ENCODE results near the gene DSEL. TPM values are rescaled to one million over a fixed set of nuclear protein-coding genes. Genes with fewer than 3 reads are reported as not detected.

Gene DSEL
- total RNA-seq = 1.5 TPM

DNA sequence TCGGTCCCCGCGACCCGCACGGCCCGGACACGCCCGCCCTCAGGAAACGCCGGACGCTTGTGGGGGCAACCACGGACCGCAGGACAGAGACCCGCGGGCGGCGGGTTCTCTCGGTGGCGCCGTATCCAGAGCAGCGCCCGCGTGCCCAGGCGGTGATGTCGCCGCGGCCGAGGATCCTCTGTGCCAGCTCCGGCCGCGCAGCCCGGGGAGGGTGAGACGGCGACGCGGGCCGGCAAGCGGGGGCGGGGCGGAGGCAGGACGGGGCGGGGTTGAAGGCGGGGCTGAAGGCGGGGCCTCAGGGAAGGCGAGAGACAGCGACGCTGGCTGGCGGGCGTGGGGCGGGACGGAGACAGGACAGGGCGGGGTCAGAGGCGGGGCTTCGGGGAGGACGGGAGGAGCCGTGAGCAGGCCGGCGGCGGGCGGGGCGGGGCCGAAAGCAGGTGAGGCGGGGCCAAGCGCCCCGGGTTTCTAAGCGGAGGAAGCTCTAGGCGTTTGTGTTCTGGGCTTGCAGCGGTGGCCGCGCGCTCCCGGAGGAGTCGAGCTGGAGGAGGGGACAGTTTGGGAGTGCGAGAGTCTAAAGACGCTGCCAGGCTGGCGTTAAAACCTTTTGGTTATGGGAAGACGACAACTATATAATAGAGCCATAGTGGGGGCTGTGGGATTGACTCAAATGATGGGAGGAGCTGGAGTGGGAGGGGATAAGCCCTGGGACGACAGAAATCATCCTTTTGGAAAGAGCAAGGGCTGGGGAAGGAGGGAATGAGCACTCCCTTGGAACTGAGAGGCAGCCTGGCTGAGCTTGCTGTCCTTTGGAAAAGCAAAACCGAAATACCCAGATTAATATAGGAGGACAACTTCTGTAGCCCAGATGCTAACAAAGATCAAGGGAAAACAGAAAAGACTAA lies at the start of gene DSEL:
DSEL (minus strand) TSS at position 182 of the 905 bp plus-strand sequence. CDS start 2,112 bp downstream, outside the sequence.
- peak within 1 kb of the TSS; percentile 41 for H3K4me3 ChIP-seq (ENCODE audit: low read length)
- H3K27me3 ChIP-seq (ENCODE audit: insufficient read depth, low read length) = peaks cover 20% of the 10 kb centered on the region
- H3K9me3 ChIP-seq (ENCODE audit: low read depth, low read length) = no peaks in the 10 kb centered on the region
- H3K4me1 ChIP-seq (ENCODE audit: insufficient read depth, low read length) = peaks cover 14% of the 10 kb centered on the region

DNA sequence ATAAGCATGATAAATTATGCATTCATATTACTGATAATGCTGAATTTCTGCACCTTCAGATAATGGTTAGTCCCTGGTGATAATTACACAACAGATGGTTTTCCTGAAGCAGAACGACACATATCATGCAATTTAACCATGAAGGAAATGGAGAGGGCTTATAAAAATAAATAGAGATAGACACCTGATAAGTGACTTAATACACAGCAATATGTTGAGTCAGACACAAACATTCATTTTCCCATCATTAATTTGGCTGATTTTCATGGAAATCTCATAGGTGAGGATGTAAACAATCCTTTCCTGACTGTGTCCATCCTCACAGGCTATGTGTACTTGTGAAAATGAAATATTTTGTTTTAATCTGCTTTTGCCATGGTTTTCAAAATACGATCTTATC lies 36.9 kb upstream of the DSEL start:
- no peaks in the 10 kb centered on the region for H3K9me3 ChIP-seq (ENCODE audit: low read depth, low read length)
- no peak overlapping the region for H3K4me3 ChIP-seq (ENCODE audit: low read length)
- H3K27me3 ChIP-seq (ENCODE audit: insufficient read depth, low read length) = no peaks in the 10 kb centered on the region
- H3K4me1 ChIP-seq (ENCODE audit: insufficient read depth, low read length) = no peaks in the 10 kb centered on the region

DNA sequence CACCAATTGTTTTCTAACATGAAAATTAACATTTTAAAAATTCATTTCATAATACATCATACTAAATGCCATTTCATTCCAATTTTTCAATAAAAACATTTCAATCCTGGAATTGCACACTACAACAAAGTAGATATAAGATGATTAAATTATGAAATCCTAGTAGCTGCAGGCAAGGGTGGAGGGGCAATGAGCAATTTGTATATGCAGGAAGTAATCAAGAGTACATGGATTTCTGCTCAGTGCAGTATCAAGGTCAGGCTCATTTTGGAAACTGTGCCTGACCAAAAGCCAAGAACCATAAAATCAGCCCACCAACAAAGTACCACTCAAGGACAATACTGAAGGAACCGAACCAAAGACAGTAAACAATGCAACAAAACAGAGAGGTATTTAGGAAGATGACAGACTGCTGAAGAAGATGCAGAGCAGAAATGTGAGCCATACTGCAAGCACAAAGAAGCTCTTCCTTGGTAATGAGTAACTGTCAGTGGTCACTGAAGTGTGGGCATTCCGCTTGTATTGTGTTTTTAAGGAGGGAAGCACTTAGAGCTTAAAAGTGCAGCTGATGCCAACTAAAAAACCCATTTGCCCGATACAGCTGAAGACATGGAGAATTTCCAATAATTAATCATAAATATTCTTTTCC lies 34.5 kb upstream of the DSEL start:
- no peaks in the 10 kb centered on the region for H3K4me1 ChIP-seq (ENCODE audit: insufficient read depth, low read length)
- no peaks in the 10 kb centered on the region for H3K27me3 ChIP-seq (ENCODE audit: insufficient read depth, low read length)
- H3K4me3 ChIP-seq (ENCODE audit: low read length) = no peak overlapping the region
- H3K9me3 ChIP-seq (ENCODE audit: low read depth, low read length) = no peaks in the 10 kb centered on the region

DNA sequence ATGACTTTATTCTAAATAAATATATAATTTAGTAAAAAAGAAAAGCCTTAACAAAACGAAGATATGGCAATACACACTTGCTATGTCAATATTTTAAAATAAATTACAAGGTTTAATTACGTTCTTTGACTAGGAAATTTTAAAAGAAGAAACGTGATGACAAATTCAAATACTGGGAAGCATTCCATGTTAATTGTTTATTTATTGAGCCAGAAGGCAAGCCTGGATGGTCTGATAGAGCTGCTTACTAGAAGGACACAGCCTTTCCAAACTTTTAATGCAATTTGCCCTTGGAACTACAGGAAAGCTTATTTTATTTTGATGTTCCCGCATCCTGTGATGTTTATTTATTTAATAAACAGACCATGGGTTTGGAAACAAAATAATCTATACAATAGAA lies 33.4 kb upstream of the DSEL start:
- H3K27me3 ChIP-seq (ENCODE audit: insufficient read depth, low read length) = no peaks in the 10 kb centered on the region
- H3K4me3 ChIP-seq (ENCODE audit: low read length) = no peak overlapping the region
- no peaks in the 10 kb centered on the region for H3K4me1 ChIP-seq (ENCODE audit: insufficient read depth, low read length)
- H3K9me3 ChIP-seq (ENCODE audit: low read depth, low read length) = no peaks in the 10 kb centered on the region

DNA sequence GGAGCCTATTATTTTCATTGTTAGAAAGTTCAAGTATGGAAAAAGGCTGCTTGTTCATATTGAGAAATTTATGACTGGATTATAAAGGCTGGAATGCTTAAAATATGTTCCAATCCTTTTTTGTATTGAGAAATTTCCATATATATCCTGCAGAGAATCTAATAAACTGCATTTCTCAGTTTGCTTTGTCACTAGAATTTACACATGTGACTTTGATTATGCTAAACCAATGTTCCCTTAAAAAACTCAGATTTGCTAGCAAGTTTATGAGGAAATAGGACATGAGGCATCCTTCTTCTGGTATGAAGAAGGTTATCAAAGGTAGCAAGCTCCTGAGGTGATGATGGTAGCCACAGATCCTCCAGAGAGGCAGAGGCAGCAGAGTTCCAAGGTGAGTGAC lies 29.2 kb upstream of the DSEL start:
- H3K4me3 ChIP-seq (ENCODE audit: low read length) = no peak overlapping the region
- H3K27me3 ChIP-seq (ENCODE audit: insufficient read depth, low read length) = no peaks in the 10 kb centered on the region
- H3K9me3 ChIP-seq (ENCODE audit: low read depth, low read length) = no peaks in the 10 kb centered on the region
- no peaks in the 10 kb centered on the region for H3K4me1 ChIP-seq (ENCODE audit: insufficient read depth, low read length)

DNA sequence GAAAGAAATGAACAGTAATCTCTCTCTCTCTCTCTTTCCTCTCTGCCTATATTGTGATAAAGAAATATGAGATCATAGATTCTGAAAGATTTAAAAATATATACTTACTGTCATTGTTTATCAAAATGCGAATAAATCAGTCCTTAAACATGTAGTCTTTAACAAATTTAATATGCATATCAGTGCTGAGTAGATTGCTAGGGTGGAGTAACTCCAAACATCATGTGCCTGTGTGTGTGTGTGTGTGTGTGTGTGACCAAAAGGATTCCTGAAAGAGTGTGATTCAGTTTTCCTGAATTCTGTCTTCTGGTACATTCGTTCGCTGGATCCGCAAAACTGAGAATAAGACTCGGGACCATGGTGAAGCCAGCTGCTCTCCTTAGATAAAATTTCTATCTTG lies 24.0 kb upstream of the DSEL start:
- H3K4me1 ChIP-seq (ENCODE audit: insufficient read depth, low read length) = no peaks in the 10 kb centered on the region
- no peaks in the 10 kb centered on the region for H3K27me3 ChIP-seq (ENCODE audit: insufficient read depth, low read length)
- H3K4me3 ChIP-seq (ENCODE audit: low read length) = no peak overlapping the region
- no peaks in the 10 kb centered on the region for H3K9me3 ChIP-seq (ENCODE audit: low read depth, low read length)

DNA sequence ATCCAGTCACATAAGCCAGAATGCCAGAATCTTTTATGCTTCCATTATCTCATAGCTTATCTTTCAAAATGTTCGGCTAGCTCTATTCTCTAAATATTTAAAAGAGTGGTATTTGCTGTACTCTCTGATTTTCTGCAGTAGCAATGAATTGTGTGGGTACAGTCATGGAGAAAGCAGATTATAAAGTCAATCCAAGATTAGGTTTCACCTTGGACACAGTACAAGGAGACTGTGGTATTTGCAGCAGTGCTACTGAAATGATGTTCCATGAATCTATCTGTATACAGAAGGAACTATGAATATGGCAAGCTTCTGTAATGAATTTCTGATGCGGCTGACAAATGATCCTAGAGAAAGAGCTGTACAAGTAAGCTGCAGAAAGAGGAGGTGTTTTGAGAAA lies 15.4 kb upstream of the DSEL start:
- Histone ChIP-seq H3K9me3 (ENCODE audit: low read depth, low read length) (no peaks in the 10 kb centered on the region), H3K4me1 (ENCODE audit: insufficient read depth, low read length) (no peaks in the 10 kb centered on the region), H3K27me3 (ENCODE audit: insufficient read depth, low read length) (no peaks in the 10 kb centered on the region), H3K4me3 (ENCODE audit: low read length) (no peak overlapping the region)

DNA sequence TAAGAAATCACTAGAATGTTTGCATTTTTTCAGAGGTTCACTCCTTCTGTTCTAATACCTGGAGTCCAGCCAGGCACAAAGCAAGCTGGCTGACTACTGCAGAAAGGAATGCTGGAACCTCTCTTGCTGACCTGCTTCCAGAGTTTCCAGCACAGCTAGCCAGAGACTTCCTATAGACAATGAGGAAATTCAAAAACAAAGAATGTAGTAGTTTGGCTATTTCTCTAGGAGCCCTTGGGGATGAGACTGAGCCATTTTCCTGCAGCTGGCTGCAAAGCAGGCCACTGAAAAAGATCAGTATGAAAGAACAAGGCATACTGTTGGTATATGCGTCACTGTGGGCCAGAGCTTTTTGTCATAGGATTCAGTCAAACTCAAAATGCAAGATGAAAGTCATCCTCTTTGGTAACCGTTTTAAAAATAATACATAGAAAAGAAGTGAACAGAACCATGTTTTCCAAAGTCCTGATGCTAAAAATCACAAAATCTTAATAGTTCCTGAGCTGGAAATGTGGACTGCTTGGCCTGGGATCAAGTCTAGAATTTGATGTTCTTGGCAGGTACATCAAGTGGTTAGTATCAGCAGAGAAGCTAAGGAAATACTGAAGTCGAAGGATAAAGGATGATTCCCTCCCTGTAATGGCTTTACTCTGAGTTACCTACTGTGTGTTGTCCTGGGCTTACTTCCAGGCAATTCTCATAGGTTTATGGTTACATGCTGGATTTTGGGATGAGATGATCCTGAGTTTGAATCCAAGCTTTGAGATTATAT lies 9.0 kb upstream of the DSEL start:
- no peaks in the 10 kb centered on the region for H3K4me1 ChIP-seq (ENCODE audit: insufficient read depth, low read length)
- H3K27me3 ChIP-seq (ENCODE audit: insufficient read depth, low read length) = no peaks in the 10 kb centered on the region
- no peaks in the 10 kb centered on the region for H3K9me3 ChIP-seq (ENCODE audit: low read depth, low read length)
- no peak overlapping the region for H3K4me3 ChIP-seq (ENCODE audit: low read length)

DNA sequence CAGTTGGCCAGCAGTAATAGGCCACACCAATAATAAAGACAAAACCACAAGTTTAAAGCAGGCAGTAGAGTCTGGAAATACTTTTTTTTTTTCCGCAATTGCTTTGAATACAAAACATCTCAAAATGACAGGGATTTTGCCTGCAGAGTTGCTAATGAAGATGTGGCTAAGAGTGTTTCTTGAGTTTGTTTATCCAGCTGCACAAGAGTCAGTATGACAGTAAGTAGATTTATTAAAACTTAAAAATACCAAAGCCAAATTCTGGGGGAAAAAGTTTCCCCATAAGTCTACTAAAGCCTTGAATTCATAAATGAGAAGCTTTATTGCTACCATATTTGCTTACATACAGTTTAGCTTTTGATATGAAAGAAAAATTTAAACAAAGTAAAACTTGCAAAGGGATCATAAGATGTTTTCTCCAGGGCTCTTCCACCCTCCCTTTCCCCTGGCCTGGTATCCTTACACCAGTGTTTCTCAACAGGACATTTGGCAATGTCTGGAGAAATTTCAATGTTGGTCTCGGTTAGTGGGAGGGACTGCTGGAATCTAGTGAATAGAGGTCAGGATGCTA lies 3.9 kb upstream of the DSEL start:
- Histone ChIP-seq H3K4me1 (ENCODE audit: insufficient read depth, low read length) (peaks cover 14% of the 10 kb centered on the region), H3K9me3 (ENCODE audit: low read depth, low read length) (no peaks in the 10 kb centered on the region), H3K27me3 (ENCODE audit: insufficient read depth, low read length) (peaks cover 15% of the 10 kb centered on the region), H3K4me3 (ENCODE audit: low read length) (no peak overlapping the region)

DNA sequence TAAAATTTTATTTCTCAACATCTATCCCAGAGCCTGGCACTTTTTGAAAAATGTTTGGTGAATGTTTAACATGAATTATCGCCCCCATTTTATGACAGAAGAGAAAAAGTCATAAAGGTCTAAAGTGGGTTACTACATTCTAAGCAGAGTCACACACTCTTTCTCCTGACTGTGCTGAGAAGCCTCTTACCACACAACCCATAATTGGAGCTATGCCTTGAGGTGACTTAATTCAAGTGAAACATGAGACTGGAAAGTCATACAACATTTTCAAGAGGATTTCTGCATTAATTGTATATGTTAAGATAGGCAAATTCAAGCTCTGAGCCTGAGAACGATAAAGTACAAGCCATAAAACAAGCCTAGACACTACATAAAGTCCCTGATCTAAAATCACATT lies 3.1 kb upstream of the DSEL start:
- Histone ChIP-seq H3K27me3 (ENCODE audit: insufficient read depth, low read length) (peaks cover 20% of the 10 kb centered on the region), H3K4me3 (ENCODE audit: low read length) (no peak overlapping the region), H3K9me3 (ENCODE audit: low read depth, low read length) (no peaks in the 10 kb centered on the region), H3K4me1 (ENCODE audit: insufficient read depth, low read length) (peaks cover 14% of the 10 kb centered on the region)

DNA sequence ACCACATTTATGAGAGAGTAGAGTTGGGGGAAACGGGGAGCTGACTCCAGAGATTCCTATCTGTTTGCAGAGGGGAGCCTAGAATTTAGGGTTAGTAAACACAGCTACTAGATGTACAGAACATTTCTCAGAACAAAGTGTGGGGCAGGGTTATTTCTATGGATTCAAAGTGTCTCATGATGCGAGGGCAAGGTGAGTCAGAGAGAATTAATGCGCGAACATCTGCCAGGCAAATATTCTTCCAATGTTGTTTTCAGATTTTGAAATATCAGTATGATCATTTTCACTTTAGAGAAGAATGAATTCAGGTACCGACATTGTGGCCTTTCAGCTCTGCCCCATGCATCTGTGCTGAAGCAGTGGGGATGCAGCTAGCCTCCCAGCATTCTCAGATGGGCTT lies 2.0 kb upstream of the DSEL start:
- no peak overlapping the region for H3K4me3 ChIP-seq (ENCODE audit: low read length)
- H3K27me3 ChIP-seq (ENCODE audit: insufficient read depth, low read length) = peaks cover 20% of the 10 kb centered on the region
- H3K9me3 ChIP-seq (ENCODE audit: low read depth, low read length) = no peaks in the 10 kb centered on the region
- peaks cover 14% of the 10 kb centered on the region for H3K4me1 ChIP-seq (ENCODE audit: insufficient read depth, low read length)

DNA sequence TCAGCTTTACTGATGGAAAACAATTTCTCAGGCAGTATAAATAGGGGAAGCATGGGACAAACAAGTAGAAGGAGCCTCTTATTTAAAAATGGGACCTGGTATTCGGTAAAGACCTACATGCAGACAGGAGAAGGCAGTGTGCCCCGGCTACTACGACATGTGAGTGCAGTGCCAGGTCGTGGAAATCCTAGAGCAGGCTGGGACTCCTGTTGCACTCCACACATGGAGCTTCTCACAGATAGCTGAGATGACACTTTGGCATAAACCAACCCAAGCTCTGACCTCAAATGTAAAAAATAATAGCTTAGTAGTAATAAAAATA lies 885 bp upstream of the DSEL start:
- peak overlapping the region; percentile 12 for H3K4me3 ChIP-seq (ENCODE audit: low read length)
- H3K4me1 ChIP-seq (ENCODE audit: insufficient read depth, low read length) = peaks cover 14% of the 10 kb centered on the region
- H3K27me3 ChIP-seq (ENCODE audit: insufficient read depth, low read length) = peaks cover 20% of the 10 kb centered on the region
- H3K9me3 ChIP-seq (ENCODE audit: low read depth, low read length) = no peaks in the 10 kb centered on the region

DNA sequence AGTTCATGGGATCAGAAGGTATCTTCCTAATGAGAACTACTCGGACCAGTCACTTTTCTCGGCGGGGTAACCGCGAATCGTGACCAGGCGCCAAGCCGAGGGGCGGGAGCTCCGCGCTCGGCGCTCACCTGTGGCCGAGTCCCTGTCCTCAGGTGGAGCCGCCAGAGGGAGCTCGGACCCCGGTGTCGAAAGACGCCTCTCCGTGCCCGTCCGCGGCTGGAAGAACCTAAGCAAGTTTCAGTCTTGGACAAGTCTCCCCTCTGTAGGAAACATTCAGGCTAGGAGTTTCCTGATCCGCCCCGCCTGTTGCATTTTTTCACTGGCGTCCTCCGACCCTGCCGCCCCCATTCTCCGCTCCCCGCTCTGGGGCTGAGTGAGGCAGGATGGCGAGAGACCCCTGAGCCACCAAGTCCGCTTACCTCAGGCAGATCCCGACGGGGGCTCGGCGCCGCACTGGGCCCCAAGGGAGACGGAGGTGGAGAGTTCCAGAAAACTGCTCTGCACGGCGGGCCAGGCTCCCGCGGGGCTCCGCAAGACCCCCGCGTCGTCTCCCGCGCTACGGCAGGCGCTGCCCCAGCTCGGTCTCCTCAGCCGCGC lies 480 bp downstream of the DSEL start:
- peaks cover 14% of the 10 kb centered on the region for H3K4me1 ChIP-seq (ENCODE audit: insufficient read depth, low read length)
- peak overlapping the region; percentile 41 for H3K4me3 ChIP-seq (ENCODE audit: low read length)
- peaks cover 20% of the 10 kb centered on the region for H3K27me3 ChIP-seq (ENCODE audit: insufficient read depth, low read length)
- no peaks in the 10 kb centered on the region for H3K9me3 ChIP-seq (ENCODE audit: low read depth, low read length)

DNA sequence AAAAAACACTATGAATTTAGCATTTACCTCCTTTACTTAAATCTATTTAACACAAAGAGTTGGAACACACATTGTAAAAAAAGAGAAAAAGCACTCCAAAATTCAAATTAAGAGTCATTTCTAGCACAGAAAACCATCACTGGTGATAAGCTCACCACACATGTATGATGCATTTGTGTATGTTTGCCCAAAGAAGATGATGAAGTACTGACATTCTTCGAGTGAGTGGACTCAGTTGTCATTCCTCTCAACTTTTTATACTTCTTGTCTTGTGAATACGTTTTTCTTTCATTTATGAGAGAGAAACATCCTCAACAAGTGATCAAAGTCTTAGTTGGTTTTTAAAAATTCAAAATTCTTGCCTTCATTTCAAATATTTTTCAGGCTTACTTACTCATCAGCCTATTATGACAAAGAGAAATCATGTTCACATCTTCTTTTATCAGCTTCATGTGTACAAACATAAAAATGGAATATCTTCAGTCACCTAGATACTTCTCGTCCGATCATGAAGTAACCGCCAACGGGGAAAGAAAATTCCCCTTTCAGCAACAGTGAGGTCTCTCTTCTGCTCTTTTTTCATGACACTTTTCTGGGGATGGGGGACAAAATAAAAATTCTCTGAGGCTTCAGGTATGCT lies 1.5 kb downstream of the DSEL start:
- Histone ChIP-seq H3K4me3 (ENCODE audit: low read length) (no peak overlapping the region), H3K27me3 (ENCODE audit: insufficient read depth, low read length) (peaks cover 20% of the 10 kb centered on the region), H3K4me1 (ENCODE audit: insufficient read depth, low read length) (peaks cover 14% of the 10 kb centered on the region), H3K9me3 (ENCODE audit: low read depth, low read length) (no peaks in the 10 kb centered on the region)
